GM23338 (cell line): ENCODE measurements around the gene EBPL. TPM values are rescaled to one million over a fixed set of nuclear protein-coding genes. Genes with fewer than 3 reads are reported as not detected.
A peak's percentile ranks its signal among the peaks of the same experiment; 100 is the strongest.
"Not testable (repeated sequence)": the region's sequence is repeated elsewhere in the genome, so short reads cannot be mapped to it uniquely, and the experiment has no call there.

Experiments
- ATAC-seq: fragments of 200-7000 bp; cut with Tn5 transposase; 3 replicates; pipeline ENCODE4 v1.9.1; 2020
- DNase-seq: peaks from one replicate; pipeline ENCODE4 v3.0.0-alpha.2; 2015; ENCODE audit warnings: low spot score
- H2AFZ ChIP-seq: fragments of 200-600 bp; sonication (generic); 2 replicates; pipeline ENCODE4 v1.8.0; 2016; ENCODE audit warnings: antibody characterized with exemption, mild to moderate bottlenecking, moderate library complexity
- H3F3A ChIP-seq: fragments of 200-600 bp; sonication (generic); replicated peaks from 2 replicates; pipeline ENCODE4 v1.8.0; 2017; ENCODE audit warnings: antibody characterized with exemption, mixed run types, low read depth
- H3K27ac ChIP-seq: fragments of 200-600 bp; sonication (generic); 2 replicates; pipeline ENCODE4 v1.6.1; 2016; ENCODE audit warnings: low read depth
- H3K27me3 ChIP-seq: fragments of 200-600 bp; sonication (generic); 2 replicates; pipeline ENCODE4 v1.8.0; 2016; ENCODE audit warnings: mild to moderate bottlenecking, mixed run types, moderate library complexity; ENCODE audit not compliant: insufficient read depth
- H3K36me3 ChIP-seq: fragments of 200-600 bp; sonication (generic); 2 replicates; pipeline ENCODE4 v1.8.0; 2016; ENCODE audit warnings: mild to moderate bottlenecking; ENCODE audit not compliant: insufficient read depth
- H3K4me1 ChIP-seq: fragments of 200-600 bp; sonication (generic); 2 replicates; pipeline ENCODE4 v1.8.0; 2016; ENCODE audit warnings: mild to moderate bottlenecking, moderate library complexity; ENCODE audit not compliant: insufficient read depth
- H3K4me2 ChIP-seq: fragments of 200-600 bp; sonication (generic); 2 replicates; pipeline ENCODE4 v1.7.1; 2017; ENCODE audit warnings: mixed run types
- H3K4me3 ChIP-seq: fragments of 200-600 bp; sonication (generic); 2 replicates; pipeline ENCODE4 v1.6.1; 2016; ENCODE audit warnings: mixed run types
- H3K79me2 ChIP-seq: fragments of 200-600 bp; sonication (generic); replicated peaks from 2 replicates; pipeline ENCODE4 v1.8.0; 2017; ENCODE audit warnings: mild to moderate bottlenecking; ENCODE audit not compliant: insufficient read depth
- H3K9me2 ChIP-seq: fragments of 200-600 bp; sonication (generic); 2 replicates; pipeline ENCODE4 v1.8.0; 2017; ENCODE audit not compliant: insufficient read depth
- H4K20me1 ChIP-seq: fragments of 200-600 bp; sonication (generic); replicated peaks from 2 replicates; pipeline ENCODE4 v1.8.0; 2017; ENCODE audit warnings: mild to moderate bottlenecking; ENCODE audit not compliant: insufficient read depth
- H3K27ac Mint-ChIP-seq: 2 replicates; pipeline ENCODE4 v1.8.0; 2020; ENCODE audit warnings: inconsistent platforms, mild to moderate bottlenecking, moderate library complexity, mixed read lengths
- H3K27me3 Mint-ChIP-seq: 3 replicates; pipeline ENCODE4 v1.8.0; 2022; ENCODE audit warnings: low read depth, mild to moderate bottlenecking, moderate library complexity, mixed read lengths, inconsistent platforms; ENCODE audit not compliant: insufficient read depth, poor library complexity
- H3K36me3 Mint-ChIP-seq: 3 replicates; pipeline ENCODE4 v1.8.0; 2021; ENCODE audit warnings: low read depth, mild to moderate bottlenecking, inconsistent platforms, moderate library complexity, mixed read lengths
- H3K4me1 Mint-ChIP-seq: 3 replicates; pipeline ENCODE4 v1.8.0; 2020; ENCODE audit warnings: mild to moderate bottlenecking, inconsistent platforms, mixed read lengths
- H3K4me3 Mint-ChIP-seq: 3 replicates; pipeline ENCODE4 v1.8.0; 2021; ENCODE audit warnings: moderate library complexity, mild to moderate bottlenecking, inconsistent platforms, mixed read lengths
- H3K9me3 Mint-ChIP-seq: 3 replicates; pipeline ENCODE4 v1.8.0; 2020; ENCODE audit warnings: moderate library complexity, mild to moderate bottlenecking, inconsistent platforms, mixed read lengths
- ETS1 ChIP-seq: IDR thresholded peaks from 2 replicates; pipeline ENCODE4 v1.6.1; 2016; ENCODE audit warnings: antibody characterized with exemption
- EZH2phosphoT487 ChIP-seq: fragments of 200-600 bp; sonication (generic); IDR thresholded peaks from one replicate; pipeline ENCODE4 v1.8.1; 2018; ENCODE audit warnings: antibody characterized with exemption; ENCODE audit not compliant: unreplicated experiment
- REST ChIP-seq: IDR thresholded peaks from one replicate; pipeline ENCODE4 v1.6.1; 2018; ENCODE audit warnings: antibody characterized with exemption; ENCODE audit not compliant: unreplicated experiment
- STAT1 ChIP-seq: IDR thresholded peaks from one replicate; pipeline ENCODE4 v1.6.1; 2016; ENCODE audit warnings: antibody characterized with exemption; ENCODE audit not compliant: unreplicated experiment
- ZNF462 ChIP-seq: fragments of 250-450 bp; sonication (Bioruptor Pico); IDR thresholded peaks from 2 replicates; pipeline ENCODE4 v1.5.0; 2020; ENCODE audit warnings: mild to moderate bottlenecking, moderate library complexity
- polyA plus RNA-seq: library from polyadenylated mRNA; unstranded; fragments of >200 nt; fragmentation: Nextera tagmentation; extraction: Ambion mirVana; gene quantifications from 2 replicates; pipeline ENCODE4 v1.2.1, GENCODE V29; 2016
- total RNA-seq: library from RNA; depleted of rRNA; stranded (reverse); fragments of >200 nt; shearing (Covaris generic); gene quantifications from 2 replicates; pipeline ENCODE4 v1.2.3, GENCODE V29; 2014

EBPL gene
- total and polyA plus RNA-seq, 2 experiments from 2014 or later = 231 to 245 TPM

- peaks cover 3% of the 10 kb centered on the region for H3K27me3 Mint-ChIP-seq
- H3K27me3 ChIP-seq = no peaks in the 10 kb centered on the region
- peaks cover 5% of the 10 kb centered on the region; the same call in 1 of the 3 replicates for H3K9me3 Mint-ChIP-seq
- no peaks in the 10 kb centered on the region for H3F3A ChIP-seq
- H3K27ac ChIP-seq = no peak overlapping the region
- no peak for ATAC-seq
- H3K4me3 ChIP-seq = no peak overlapping the region
- no peaks in the 10 kb centered on the region for H3K4me1 ChIP-seq
- no peaks in the 10 kb centered on the region for H3K9me2 ChIP-seq
- H4K20me1 ChIP-seq = no peaks in the 10 kb centered on the region
- 0 out of 3 replicates have a peak, but pooled peaks cover 5% of the 10 kb centered on the region for H3K4me1 Mint-ChIP-seq
- no peak for DNase-seq
- no peaks in the 10 kb centered on the region for H3K79me2 ChIP-seq
- H3K27ac Mint-ChIP-seq = peak overlapping the region; percentile 31; the same call in 1 of the 2 replicates
- H2AFZ ChIP-seq = no peak overlapping the region
- no peak overlapping the region for H3K4me2 ChIP-seq
- H3K36me3 Mint-ChIP-seq = peaks cover 50% of the 10 kb centered on the region
- peaks cover 13% of the 10 kb centered on the region; the same call in 1 of the 2 replicates for H3K36me3 ChIP-seq
- H3K4me3 Mint-ChIP-seq = no peak overlapping the region
- no peak for TF ChIP-seq ZNF462
- TF ChIP-seq EZH2phosphoT487 = no peak
- TF ChIP-seq STAT1 = no peak
- no peak for TF ChIP-seq ETS1
- TF ChIP-seq REST = no peak
Observed at GRCh38 chr13:49711218-49711863, 20.1 kb upstream of the EBPL start.

DNA sequence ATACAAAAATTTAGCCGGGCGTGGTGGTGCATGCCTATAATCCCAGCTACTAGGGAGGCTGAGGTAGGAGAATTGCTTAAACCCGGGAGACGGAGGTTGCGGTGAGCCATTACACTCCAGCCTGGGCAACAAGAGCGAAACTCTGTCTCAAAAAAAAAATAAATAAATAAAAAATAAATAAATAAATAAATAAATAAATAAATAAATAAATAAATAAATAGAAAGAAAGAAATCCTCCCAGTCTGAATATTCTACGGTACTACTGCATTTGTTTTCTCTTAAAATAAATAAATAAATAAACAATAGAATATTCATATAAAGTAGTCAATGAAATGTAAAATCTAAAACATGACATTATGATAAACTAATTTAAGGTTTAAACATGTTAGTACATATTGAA is 13.0 kb upstream of the EBPL start:
- DNase-seq, H3K27me3 ChIP-seq, H4K20me1 ChIP-seq, H3K27me3 Mint-ChIP-seq, H3K79me2 ChIP-seq, H3K27ac ChIP-seq, H3K4me3 Mint-ChIP-seq, ATAC-seq, H3K4me1 ChIP-seq, H3K27ac Mint-ChIP-seq, H3F3A ChIP-seq, H3K9me2 ChIP-seq, H3K9me3 Mint-ChIP-seq, H3K4me2 ChIP-seq, H3K4me3 ChIP-seq, H2AFZ ChIP-seq: not testable (repeated sequence)
- Mint-ChIP-seq H3K4me1 (peaks cover 24% of the 10 kb centered on the region), H3K36me3 (peaks cover 62% of the 10 kb centered on the region)
- H3K36me3 ChIP-seq = peaks cover 21% of the 10 kb centered on the region
